GM21723 (cell line): Measurements from ENCODE around the gene SNUPN.
A peak's percentile ranks its signal among the peaks of the same experiment; 100 is the strongest.

Source experiments
- ATAC-seq: cut with Tn5 transposase; IDR thresholded peaks from one replicate; pipeline ENCODE4 v1.9.1; 2021; ENCODE audit warnings: mild to moderate bottlenecking, moderate library complexity; ENCODE audit not compliant: unreplicated experiment

The SNUPN gene

DNA sequence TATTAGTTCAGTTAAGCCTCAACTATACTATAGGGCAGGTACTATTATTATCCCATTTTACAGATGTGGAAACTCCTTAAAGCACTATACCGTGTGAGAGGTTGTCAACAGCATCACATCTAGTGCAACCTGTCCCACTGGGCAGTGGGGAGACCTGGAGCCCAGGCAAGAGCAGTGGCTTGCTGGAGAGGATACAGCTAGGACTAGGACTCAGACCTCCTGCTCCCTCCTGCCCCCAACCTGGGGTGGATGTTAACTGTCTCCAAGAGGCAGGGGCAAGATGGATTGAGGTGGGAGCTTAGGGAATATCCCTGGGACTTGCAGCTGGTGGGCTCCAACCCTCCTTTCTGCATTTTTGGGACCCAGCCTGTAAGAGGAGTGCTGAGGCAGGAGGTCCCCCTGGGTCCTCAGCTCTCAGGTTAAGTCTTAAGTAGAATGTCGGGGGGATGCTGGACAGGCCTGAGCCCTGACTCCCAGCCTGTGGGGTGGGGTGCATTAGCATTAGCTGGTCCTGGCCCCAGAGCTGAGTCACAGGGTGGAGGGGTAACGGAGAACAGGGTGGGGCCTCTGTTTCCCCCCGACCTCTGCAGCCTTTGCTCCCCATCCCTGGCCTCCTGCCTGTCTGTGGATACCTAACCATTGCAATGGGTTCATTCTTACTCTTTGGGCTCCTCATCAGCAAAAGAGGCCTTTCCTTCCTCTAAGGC lies 28.8 kb upstream of the SNUPN start:
- no peak for ATAC-seq

DNA sequence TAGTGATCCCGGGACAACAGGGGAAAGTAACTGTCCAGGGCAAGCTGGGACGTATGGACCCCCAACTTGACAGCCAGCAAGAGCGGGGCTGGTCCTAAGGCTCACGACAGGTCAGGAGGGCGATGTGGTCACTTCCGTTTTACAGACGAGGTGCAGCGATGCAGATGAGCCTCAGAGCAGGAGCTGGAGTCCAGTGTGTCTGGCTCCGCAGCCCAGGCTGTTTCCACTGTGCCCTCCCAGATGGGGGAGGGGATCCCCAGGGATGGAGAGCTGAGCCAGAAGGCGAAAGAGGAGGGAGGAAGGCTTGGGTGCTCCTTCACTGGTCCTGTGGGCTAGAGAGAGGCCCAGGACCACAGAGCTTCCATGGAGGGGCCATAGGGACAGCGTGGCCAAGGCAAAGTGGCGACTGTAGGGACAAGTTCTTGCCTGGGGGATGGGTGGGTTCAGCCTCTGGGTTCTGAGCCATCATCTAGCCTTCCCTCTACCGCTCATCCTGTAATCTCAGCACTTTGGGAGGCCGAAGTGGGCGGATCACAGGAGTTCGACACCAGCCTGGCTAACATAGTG lies 27.9 kb upstream of the SNUPN start:
- no peak for ATAC-seq

DNA sequence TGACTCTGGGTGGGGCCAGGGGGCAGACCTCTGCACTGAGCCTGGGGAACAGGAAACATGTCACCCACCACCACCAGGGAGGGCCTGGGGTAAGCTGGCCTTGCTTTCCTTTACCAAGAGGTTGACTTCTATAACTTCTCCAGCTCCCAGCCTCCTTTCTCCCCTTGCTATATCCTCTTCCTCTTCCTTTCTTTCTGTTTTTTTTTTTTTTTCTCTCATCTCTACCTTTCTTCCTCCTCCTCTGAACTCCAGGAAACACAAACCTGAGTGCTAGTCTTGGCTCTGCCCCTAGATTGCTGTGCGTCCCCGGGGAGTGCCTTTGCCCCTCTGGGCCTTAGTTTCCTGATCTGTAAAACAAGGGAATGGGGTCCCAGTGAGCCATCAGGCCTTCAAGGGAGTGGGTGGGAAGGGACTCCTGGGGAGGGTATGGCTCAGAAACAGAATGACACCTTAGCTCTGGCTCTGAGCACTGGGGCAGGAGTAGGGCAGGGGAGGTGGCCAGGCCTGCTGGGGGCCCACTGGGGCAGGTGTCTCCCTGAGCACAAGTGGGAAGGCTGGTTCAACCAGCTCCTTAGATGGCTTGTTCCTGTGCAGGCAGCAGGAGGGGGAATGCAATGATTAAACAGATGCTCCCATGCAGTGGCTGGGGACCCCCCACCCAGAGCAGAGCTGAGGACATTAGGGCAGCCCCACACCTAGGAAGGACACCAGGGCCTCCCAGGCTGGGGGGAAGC lies 26.5 kb upstream of the SNUPN start:
- ATAC-seq: no peak

DNA sequence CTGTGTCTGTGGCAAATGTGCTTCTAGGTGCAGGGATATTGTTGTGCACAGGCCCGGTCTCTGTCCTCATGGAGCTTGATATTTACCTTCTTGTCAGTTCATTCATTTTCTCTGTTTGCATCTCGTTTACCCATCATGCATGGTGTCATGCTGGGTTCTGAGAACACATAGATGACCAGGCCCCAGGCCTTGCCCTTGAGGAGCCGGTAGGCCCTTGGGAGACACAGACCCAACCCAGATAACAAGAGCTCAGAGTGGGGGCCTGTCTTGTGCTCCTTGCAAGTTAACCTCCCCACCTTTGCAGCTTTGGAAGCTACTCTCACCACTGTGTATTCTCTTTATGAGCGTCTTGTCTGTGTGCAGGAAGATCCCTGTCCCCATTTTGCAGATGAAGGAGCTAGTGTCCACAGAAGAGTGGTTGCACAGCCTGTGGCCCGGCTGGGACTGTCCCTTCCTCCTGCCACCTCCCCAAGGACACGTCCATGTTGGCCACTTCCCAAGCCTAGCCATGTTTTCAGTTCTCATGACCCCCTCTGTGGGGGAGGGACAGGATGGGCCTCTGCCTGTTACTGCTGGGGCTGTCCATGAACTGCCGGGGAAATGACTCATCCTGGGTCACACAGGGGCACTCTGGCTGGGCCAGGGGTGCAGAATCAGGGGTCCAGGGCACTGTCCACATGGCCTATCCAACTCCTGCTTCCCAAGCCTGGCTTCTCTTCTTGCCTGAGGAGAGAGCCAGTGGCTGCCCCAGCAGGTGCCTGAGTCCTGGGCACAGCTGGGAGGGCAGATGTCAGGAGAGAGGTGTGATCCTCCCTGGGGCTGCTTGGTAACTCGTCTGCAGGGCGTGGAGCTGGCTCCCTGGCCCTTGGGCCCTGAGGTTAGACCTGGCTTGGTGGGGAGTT lies 25.6 kb upstream of the SNUPN start:
- ATAC-seq: no peak

DNA sequence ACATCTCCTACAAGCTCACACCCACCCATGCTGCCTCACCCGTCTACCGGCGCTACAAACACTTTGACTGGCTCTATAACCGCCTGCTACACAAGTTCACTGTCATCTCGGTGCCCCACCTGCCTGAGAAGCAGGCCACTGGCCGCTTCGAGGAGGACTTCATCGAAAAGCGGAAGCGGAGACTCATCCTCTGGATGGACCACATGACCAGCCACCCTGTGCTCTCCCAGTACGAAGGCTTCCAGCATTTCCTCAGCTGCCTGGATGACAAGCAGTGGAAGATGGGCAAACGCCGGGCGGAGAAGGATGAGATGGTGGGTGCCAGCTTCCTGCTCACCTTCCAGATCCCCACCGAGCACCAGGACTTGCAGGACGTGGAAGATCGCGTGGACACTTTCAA lies 24.3 kb upstream of the SNUPN start:
- no peak for ATAC-seq

DNA sequence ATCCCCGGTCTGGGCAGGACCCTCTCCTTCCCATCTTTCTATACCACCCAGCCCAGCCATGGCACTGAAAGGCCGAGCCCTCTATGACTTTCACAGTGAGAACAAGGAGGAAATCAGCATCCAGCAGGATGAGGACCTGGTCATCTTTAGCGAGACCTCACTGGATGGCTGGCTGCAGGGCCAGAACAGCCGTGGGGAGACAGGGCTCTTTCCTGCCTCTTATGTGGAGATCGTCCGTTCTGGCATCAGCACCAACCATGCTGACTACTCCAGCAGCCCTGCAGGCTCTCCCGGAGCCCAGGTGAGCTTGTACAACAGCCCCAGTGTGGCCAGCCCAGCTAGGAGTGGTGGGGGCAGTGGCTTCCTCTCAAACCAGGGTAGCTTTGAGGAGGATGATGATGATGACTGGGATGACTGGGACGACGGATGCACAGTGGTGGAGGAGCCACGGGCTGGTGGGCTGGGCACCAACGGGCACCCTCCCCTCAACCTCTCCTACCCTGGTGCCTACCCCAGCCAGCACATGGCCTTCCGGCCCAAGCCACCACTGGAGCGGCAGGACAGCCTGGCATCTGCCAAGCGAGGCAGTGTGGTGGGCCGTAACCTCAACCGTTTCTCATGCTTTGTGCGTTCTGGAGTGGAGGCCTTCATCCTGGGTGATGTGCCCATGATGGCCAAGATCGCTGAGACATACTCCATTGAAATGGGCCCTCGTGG lies 23.7 kb upstream of the SNUPN start:
- ATAC-seq: no peak

DNA sequence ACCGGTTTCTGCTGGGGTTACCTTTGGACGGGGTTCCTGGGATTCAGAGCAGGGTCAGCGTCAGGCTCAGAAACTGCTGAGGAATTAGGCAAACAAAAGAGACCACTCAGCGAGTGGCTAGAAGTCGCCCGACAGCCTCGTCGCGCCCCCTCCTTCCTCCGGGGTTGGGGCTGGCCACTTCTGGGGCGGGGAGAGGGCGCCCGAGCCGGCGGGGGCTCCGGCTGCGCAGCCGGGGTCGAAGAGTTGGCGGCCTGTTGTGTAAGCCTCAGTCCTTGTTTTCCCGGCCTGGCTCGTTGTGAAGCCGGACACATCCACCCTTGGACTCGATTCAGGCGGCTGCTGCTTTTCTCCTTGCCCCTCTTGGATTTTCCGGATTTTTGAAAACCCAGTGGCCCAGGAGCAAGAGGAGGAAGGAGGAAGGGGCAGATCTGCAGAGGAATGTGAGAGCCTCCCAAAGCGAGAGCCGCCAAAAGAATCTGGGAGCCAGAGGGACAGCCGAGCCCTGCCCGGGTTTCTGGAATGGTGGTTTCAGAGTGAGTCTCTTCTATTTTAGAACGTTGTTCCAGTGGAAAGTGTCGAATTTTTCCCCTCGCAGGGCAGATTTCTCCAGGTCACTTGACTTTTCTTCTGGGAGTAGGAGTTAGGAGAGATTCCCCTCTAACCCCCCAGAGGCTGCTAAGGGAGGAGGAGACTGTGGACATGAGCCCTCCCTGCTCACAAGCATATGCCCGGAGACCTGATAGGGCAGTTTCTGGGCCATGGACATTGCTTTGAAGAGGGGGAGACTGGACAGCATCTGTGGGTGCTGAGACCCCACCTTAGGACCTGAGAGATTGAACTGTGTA lies 22.9 kb upstream of the SNUPN start:
- no peak for ATAC-seq

DNA sequence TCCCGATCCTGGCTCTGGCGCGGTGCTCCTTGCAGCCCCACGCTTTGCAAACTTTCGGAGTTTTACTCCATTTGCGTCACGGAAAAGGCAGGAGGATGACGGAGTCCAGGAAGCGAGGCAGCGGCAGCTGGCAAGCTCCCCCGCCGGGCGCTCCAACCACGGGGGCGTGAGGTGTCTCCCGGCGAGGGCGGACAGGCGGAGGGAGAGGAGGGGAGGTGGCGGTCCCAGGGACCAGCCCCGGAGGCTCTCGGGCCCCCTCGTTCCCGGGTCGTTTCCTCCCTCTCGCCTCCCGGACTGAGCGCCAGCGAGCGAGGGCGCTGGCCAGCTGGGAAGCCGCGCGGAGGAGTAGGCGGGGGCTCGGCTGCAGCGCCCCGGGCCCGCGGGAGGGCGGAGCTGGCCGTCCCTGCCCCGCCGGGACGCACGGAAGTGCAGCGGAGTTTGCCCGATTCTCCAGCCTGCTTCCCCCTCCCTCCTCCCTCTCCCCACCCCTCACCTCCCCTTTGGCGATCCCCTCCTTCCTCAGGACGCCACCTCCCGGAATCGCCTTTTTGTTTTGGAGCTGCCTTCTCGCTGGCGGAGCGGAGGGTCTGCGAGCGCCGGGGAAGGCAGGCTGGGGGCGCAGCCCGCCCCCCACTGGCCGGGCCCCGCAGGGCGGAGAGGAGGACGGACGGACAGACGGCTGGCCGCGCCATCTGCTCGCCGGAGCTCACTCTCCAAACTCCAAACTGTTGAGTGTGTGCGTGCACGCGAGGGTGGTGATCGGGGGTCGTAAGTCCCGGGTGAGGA lies 22.0 kb upstream of the SNUPN start, which contains the start of gene SNX33:
SNX33 (plus strand) TSS at position 543 of the 786 bp plus-strand sequence. CDS start 1,191 bp downstream, outside the sequence.
- ATAC-seq: no peak

DNA sequence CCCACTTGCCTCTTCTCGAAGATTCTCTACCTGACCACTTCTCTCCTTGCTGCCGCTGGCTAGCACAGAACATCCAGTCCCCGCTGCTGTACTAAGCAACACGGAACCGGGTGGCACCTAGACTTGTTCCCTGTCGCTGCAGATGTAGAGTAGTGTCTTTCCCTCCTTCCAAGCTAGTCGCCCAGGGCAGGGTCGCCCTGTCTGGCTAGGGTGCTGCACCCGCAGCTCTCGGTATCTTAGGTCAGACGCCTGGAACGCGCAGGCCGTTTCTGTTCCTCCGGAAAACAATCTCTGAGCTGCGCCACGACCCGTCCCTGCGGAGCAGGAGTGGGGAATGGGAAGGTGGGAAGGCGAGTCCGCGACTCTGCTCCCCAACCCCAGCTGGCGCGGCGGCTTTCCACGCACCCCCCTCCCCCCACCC lies 21.4 kb upstream of the SNUPN start:
- ATAC-seq: no peak

DNA sequence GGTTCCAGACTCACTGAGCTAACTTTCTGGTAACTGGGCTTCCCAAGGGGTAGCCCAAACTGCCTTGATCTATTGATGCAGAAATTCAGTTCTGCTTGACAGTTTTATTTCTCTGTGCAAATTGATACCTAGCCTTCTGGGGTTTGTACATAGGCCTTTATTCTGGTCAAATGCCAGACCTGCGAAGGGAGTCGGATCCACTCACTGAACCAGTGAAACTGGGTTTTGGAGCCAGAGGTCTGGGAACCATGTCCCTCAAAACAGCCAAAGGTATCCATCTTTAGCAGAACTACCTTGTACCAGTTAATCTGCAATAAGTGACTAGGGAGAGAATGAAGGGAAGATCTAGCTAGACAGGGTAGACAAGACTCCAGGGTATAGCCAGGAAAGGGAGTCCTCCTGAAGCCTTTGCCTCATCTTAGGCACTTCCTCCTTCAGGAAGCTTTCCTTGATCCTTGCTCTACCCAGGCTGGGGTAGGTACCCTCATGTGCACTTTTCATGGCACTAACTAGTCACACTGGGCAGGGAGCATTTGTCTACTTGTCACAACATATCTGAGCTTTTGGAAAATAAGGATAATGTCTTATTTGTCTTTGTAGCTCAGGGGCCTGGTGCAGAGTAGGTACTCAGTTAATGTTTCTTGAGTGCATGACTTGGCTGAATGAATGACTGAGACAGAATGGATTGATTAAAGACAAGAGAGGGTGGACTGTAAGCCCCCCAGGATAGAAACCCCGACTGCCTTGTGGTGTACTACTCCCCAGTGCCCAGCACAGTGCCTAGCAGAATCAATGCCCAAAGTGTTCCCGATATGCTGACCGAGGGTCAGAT lies 20.8 kb upstream of the SNUPN start:
- no peak for ATAC-seq

DNA sequence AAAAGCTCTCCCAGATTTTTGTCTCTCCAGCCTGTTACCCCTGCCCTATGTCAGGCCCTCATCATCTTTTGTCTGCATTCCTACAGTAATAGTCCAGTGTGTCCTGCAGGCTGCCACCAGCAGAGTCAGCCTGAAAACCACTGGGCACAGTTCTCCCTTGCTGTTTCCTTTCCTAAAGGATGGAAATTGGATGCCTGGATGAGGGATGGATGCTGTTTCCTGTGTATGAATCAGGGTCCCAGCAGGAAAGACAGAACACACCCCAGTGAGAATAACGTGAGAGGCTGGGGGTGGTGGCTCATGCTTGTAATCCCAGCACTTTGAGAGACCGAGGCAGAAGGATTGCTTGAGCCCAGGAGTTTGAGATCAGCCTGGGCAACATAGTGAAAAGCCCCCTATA lies 18.9 kb upstream of the SNUPN start:
- no peak for ATAC-seq

DNA sequence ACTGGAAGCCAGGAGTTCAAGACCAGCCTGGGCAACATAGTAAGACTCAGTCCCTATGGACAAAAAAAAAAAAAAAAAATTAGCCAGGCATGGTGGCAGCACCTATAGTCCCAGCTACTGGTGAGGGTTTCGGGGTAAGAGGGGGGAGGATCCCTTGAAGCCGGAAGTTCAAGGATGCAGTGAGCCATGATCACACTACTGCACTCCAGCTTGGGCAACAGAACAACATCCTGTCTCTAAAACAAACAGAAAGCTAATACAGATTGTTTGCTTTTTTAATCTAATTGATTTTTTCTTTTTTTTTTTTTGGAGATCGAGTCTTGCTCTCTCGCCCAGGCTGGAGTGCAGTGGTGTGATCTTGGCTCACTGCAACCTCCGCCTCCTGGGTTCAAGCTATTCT lies 16.1 kb upstream of the SNUPN start:
- ATAC-seq: no peak

DNA sequence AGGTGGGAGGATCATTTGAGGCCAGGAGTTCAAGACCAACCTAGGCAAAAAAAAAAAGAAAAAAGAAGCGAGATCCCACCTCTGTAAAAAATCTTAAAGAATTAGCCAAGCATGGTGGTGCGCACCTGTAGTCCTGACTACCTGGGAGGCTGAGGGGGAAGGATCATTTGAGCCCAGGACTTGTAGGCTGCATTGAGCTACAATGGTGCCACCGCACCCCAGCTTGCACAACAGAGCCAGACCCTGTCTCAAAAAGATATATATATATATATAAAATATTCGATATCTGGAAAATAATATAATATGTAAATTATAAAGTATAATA lies 15.6 kb upstream of the SNUPN start:
- no peak for ATAC-seq

DNA sequence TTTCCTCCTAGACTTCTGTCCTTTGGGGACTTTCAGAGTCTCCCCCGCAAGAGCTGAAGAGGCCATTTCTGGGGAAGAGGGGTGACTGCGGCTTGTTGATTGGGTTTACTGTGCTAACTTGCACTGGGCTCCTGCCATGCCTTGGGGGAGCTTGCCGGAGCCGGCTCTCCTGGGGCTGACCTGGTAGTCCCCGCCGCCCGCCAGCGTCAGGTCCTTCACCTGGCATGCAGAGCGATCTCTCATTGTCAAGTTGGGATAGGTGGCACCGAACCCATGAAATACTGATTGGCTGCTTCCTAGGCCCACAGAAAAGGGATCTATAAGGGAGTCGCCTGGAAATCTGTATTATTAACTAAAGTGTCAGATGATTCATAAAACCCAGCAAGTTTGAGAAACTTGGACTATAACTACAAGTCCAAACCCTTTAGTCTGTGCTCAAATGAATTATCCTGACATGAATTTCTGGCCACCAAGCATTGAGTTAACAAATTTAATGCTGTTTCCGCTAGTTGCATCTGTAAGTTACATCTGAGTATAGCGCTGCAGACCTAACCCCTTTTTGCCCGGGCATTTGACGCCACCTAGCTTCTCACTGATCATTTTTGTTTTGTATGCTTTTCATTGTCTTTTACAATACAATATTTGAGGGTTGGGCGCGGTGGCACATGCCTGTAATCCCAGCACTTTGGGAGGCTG lies 15.1 kb upstream of the SNUPN start:
- peak; percentile 41 for ATAC-seq

DNA sequence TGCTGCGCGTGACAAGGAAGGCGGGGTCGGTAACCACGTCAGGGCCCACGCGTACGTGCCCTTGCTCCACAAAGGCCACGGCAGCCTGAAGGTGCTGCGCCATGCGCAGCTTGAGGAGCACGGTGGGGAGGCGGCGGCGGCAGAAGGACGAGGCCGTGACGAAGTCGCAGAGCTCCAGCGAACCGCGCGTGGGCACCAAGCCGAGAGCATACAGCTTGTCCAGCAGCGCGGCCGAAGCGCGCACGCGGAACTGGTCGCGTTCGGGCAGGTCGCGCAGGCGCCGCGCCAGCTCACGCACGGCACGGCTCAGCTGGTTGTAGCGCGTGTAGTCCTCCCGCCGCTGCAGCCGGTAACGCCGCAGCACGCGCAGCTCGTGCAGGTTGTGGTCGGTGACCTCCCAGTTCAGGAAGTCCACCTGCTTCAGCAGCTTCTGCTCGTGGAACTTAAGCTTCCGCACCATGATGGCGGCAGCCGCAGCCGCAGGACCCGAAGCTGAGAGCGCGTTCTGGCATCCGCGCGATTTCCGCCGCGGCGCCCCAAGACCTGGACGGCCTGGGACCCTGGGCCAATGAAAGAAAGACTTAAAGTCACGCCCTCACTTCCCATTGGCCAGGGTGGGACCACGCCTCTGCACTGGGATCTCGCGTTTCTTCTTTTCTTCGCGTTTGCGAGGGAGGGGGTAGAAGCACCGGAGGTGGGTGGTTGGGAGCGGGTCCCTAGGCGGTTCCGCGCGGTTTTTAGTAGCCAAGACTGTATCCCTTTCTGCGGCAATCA lies 14.4 kb upstream of the SNUPN start, which contains the start of gene IMP3:
IMP3 (minus strand) TSS at position 516 of the 774 bp plus-strand sequence; CDS start at position 460, 56 bp downstream.
- peak; percentile 83 for ATAC-seq

DNA sequence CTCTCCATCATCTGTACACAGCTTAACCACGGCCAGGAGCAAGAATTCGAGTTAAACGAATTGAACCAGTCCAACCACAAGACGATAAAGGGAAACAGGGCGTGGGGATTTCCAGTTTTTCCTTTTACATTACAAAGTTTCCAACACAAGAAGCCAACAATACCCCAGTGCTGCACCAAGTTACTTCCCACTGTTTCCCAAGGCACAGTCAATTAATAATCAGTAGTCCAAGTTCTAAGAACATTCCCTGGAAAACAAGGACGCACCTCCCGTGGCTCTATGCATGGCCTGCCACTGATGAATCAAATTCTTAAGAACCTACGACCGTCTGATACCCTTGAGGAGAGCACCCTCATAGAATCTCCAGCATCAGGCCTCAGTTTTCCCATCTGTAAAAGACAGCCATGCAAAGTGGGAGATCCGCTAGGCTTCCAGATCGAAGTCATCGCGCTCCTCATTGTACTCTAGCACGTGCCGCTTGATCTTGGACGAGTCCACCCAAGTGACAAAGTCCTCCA lies 13.7 kb upstream of the SNUPN start:
- no peak for ATAC-seq
